HG02840 (cell line): ENCODE results near the gene STXBP5L.
"Not testable (repeated sequence)": the region's sequence is repeated elsewhere in the genome, so short reads cannot be mapped to it uniquely, and the experiment has no call there.

ENCODE experiments used
- ATAC-seq: cut with Tn5 transposase; IDR thresholded peaks from one replicate; pipeline ENCODE4 v1.9.1; 2021; ENCODE audit warnings: mild to moderate bottlenecking, moderate library complexity, moderate number of reproducible peaks; ENCODE audit not compliant: unreplicated experiment, low FRiP score

The STXBP5L gene

GRCh38 chr3:120988994-120989393 is 81.0 kb downstream of the STXBP5L start:
- ATAC-seq = no peak

GRCh38 chr3:121018917-121019321 is 110.9 kb downstream of the STXBP5L start:
- no peak for ATAC-seq

GRCh38 chr3:121063628-121064027 is 155.6 kb downstream of the STXBP5L start:
- ATAC-seq = no peak

GRCh38 chr3:121064121-121064520 is 156.1 kb downstream of the STXBP5L start:
- no peak for ATAC-seq

- no peak for ATAC-seq
These were observed 164.1 kb downstream of the STXBP5L start for GRCh38 chr3:121072133-121072532.

GRCh38 chr3:121073011-121073410 is 165.0 kb downstream of the STXBP5L start:
- no peak for ATAC-seq

GRCh38 chr3:121075191-121075590 is 167.2 kb downstream of the STXBP5L start:
- ATAC-seq = no peak

GRCh38 chr3:121078378-121079101 is 170.5 kb downstream of the STXBP5L start:
- ATAC-seq = not testable (repeated sequence)

- no peak for ATAC-seq
These were observed 188.9 kb downstream of the STXBP5L start for GRCh38 chr3:121096953-121097352.

GRCh38 chr3:121111086-121111485 is 203.1 kb downstream of the STXBP5L start:
- not testable (repeated sequence) for ATAC-seq

GRCh38 chr3:121111914-121112612 is 204.1 kb downstream of the STXBP5L start:
- ATAC-seq = no peak

GRCh38 chr3:121126033-121126706 is 218.2 kb downstream of the STXBP5L start:
- ATAC-seq = no peak

- ATAC-seq = no peak
These were observed 218.7 kb downstream of the STXBP5L start for GRCh38 chr3:121126707-121127035.

- ATAC-seq = no peak
These were observed 244.6 kb downstream of the STXBP5L start for GRCh38 chr3:121152573-121152972.

GRCh38 chr3:121153851-121154250 is 245.8 kb downstream of the STXBP5L start:
- no peak for ATAC-seq

- no peak for ATAC-seq
These were observed 247.0 kb downstream of the STXBP5L start for GRCh38 chr3:121155028-121155427.

GRCh38 chr3:121165397-121165837 is 257.4 kb downstream of the STXBP5L start:
- no peak for ATAC-seq

GRCh38 chr3:121167374-121168139 is 259.6 kb downstream of the STXBP5L start:
- ATAC-seq = no peak

GRCh38 chr3:121175083-121175482 is 267.1 kb downstream of the STXBP5L start:
- ATAC-seq = no peak

- not testable (repeated sequence) for ATAC-seq
These were observed 282.6 kb downstream of the STXBP5L start for GRCh38 chr3:121190626-121191025.

GRCh38 chr3:121202573-121202972 is 294.6 kb downstream of the STXBP5L start:
- no peak for ATAC-seq
